DOHH2 (cell line): ENCODE measurements around the gene SGTB.

Source experiments
- H3F3A ChIP-seq: fragments of 200-600 bp; sonication (generic), shearing (Covaris generic); 2 replicates; pipeline ENCODE4 v1.6.0; 2016; ENCODE audit warnings: antibody characterized with exemption, mild to moderate bottlenecking; ENCODE audit not compliant: control insufficient read depth, insufficient read depth
- H3K27ac ChIP-seq: fragments of 200-600 bp; sonication (generic); 2 replicates; pipeline ENCODE4 v1.5.1; 2014; ENCODE audit warnings: low read depth, mild to moderate bottlenecking, low read length, moderate library complexity
- H3K27me3 ChIP-seq: fragments of 200-600 bp; sonication (generic); 2 replicates; pipeline ENCODE4 v1.6.1; 2014; ENCODE audit warnings: mild to moderate bottlenecking, low read length, mixed read lengths; ENCODE audit not compliant: control insufficient read depth
- H3K36me3 ChIP-seq: fragments of 200-600 bp; sonication (generic); 2 replicates; pipeline ENCODE4 v1.6.1; 2014; ENCODE audit warnings: mild to moderate bottlenecking, low read length, moderate library complexity, mixed read lengths; ENCODE audit not compliant: control insufficient read depth
- H3K4me1 ChIP-seq: fragments of 200-600 bp; sonication (generic); 2 replicates; pipeline ENCODE4 v1.6.1; 2014; ENCODE audit warnings: mild to moderate bottlenecking, low read length, mixed read lengths; ENCODE audit not compliant: control insufficient read depth
- H3K4me2 ChIP-seq: fragments of 200-600 bp; sonication (generic); 2 replicates; pipeline ENCODE4 v1.6.0; 2014; ENCODE audit warnings: mild to moderate bottlenecking, low read length, moderate library complexity
- H3K4me3 ChIP-seq: fragments of 200-600 bp; sonication (generic); 2 replicates; pipeline ENCODE4 v1.5.1; 2014; ENCODE audit warnings: mild to moderate bottlenecking, low read length, mixed read lengths
- H3K79me2 ChIP-seq: fragments of 200-600 bp; sonication (generic); 2 replicates; pipeline ENCODE4 v1.6.1; 2014; ENCODE audit warnings: mild to moderate bottlenecking, low read length, mixed read lengths; ENCODE audit not compliant: control insufficient read depth
- H3K9me2 ChIP-seq: fragments of 200-600 bp; sonication (generic); replicated peaks from 2 replicates; pipeline ENCODE4 v1.6.1; 2014; ENCODE audit warnings: mild to moderate bottlenecking, low read length, mixed read lengths; ENCODE audit not compliant: control insufficient read depth
- H3K9me3 ChIP-seq: fragments of 200-600 bp; sonication (generic); 2 replicates; pipeline ENCODE4 v1.6.1; 2014; ENCODE audit warnings: antibody characterized with exemption, low read length, mixed read lengths; ENCODE audit not compliant: control insufficient read depth, insufficient read depth
- H4K20me1 ChIP-seq: fragments of 200-600 bp; sonication (generic); 2 replicates; pipeline ENCODE4 v1.6.0; 2014; ENCODE audit warnings: low read depth, mild to moderate bottlenecking, antibody characterized with exemption, low read length, moderate library complexity; ENCODE audit not compliant: control insufficient read depth, insufficient read depth
- CTCF ChIP-seq: fragments of 200-600 bp; sonication (generic); IDR thresholded peaks from one replicate; pipeline ENCODE4 v1.5.1; 2014; ENCODE audit warnings: antibody characterized with exemption, mild to moderate bottlenecking, low read depth, low read length; ENCODE audit not compliant: poor library complexity, severe bottlenecking
- EZH2phosphoT487 ChIP-seq: fragments of 200-600 bp; sonication (generic); IDR thresholded peaks from 2 replicates; pipeline ENCODE4 v1.6.1; 2017; ENCODE audit warnings: borderline replicate concordance, mild to moderate bottlenecking, antibody characterized with exemption, low read length, moderate library complexity, mixed read lengths

SGTB gene

GRCh38 chr5:65766175-65766574, 44.3 kb upstream of the SGTB start:
- Histone ChIP-seq H4K20me1 (no peaks in the 10 kb centered on the region), H3K27me3 (no peaks in the 10 kb centered on the region), H3K27ac (no peak overlapping the region), H3F3A (no peaks in the 10 kb centered on the region), H3K9me3 (no peaks in the 10 kb centered on the region), H3K79me2 (no peaks in the 10 kb centered on the region), H3K36me3 (peaks cover 8% of the 10 kb centered on the region; the same call in 1 of the 2 replicates), H3K4me3 (no peak overlapping the region), H3K9me2 (no peaks in the 10 kb centered on the region), H3K4me2 (no peak overlapping the region), H3K4me1 (no peaks in the 10 kb centered on the region)
- no peak for TF ChIP-seq EZH2phosphoT487
- no peak for TF ChIP-seq CTCF

- Histone ChIP-seq H3F3A (no peaks in the 10 kb centered on the region), H3K9me3 (no peaks in the 10 kb centered on the region), H3K36me3 (peaks cover 8% of the 10 kb centered on the region; the same call in 1 of the 2 replicates), H3K27ac (no peak overlapping the region), H3K79me2 (no peaks in the 10 kb centered on the region), H3K4me1 (no peaks in the 10 kb centered on the region), H3K27me3 (no peaks in the 10 kb centered on the region), H4K20me1 (no peaks in the 10 kb centered on the region), H3K4me2 (no peak overlapping the region), H3K9me2 (no peaks in the 10 kb centered on the region), H3K4me3 (no peak overlapping the region)
- TF ChIP-seq EZH2phosphoT487: no peak
- TF ChIP-seq CTCF: no peak
Observed at GRCh38 chr5:65765582-65765981, 43.7 kb upstream of the SGTB start.

GRCh38 chr5:65762234-65762633, 40.3 kb upstream of the SGTB start:
- H4K20me1 ChIP-seq: no peaks in the 10 kb centered on the region
- H3K4me1 ChIP-seq: no peaks in the 10 kb centered on the region
- H3K4me2 ChIP-seq: no peak overlapping the region
- no peaks in the 10 kb centered on the region for H3F3A ChIP-seq
- H3K4me3 ChIP-seq: no peak overlapping the region
- H3K36me3 ChIP-seq: peaks cover 15% of the 10 kb centered on the region; the same call in 1 of the 2 replicates
- no peak overlapping the region for H3K27ac ChIP-seq
- no peaks in the 10 kb centered on the region for H3K9me3 ChIP-seq
- H3K79me2 ChIP-seq: no peaks in the 10 kb centered on the region
- no peaks in the 10 kb centered on the region for H3K27me3 ChIP-seq
- no peaks in the 10 kb centered on the region for H3K9me2 ChIP-seq
- TF ChIP-seq CTCF: no peak
- no peak for TF ChIP-seq EZH2phosphoT487
